ENCODE results near the gene MTAP.

DNA sequence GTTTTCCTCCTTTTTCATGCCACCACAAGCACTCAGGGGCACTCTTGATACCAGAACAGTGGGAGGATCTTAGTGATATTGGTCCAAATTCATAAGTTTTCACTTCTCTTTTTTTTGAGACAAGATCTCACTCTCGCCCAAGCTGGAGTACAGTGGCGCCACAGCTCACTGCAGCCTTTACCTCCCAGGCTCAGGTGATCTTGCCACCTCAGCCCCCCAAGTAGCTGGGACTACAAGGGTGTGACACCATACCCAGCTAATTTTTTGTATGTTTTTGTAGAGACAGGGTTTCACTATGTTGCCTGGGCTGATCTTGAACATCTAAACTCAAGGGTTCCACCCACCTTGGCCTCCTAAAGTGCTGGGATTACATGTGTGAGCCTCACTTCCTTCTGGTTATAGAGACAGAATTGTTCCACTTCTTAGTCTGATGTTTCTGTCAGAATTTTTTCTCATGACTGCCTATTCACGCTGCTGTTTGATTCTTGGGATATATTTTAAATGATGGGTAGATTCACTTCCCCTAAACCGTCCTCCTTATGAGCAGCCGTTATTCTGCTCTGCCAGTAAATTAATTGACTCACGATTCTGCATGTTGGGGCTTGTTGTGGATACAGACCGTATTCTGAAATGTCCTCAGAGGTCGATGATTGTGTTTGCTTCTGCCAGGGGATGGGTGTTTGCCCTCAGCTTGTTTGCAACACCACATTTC, 30.8 kb downstream of the MTAP start:
- TF ChIP-seq, protein P1, sequence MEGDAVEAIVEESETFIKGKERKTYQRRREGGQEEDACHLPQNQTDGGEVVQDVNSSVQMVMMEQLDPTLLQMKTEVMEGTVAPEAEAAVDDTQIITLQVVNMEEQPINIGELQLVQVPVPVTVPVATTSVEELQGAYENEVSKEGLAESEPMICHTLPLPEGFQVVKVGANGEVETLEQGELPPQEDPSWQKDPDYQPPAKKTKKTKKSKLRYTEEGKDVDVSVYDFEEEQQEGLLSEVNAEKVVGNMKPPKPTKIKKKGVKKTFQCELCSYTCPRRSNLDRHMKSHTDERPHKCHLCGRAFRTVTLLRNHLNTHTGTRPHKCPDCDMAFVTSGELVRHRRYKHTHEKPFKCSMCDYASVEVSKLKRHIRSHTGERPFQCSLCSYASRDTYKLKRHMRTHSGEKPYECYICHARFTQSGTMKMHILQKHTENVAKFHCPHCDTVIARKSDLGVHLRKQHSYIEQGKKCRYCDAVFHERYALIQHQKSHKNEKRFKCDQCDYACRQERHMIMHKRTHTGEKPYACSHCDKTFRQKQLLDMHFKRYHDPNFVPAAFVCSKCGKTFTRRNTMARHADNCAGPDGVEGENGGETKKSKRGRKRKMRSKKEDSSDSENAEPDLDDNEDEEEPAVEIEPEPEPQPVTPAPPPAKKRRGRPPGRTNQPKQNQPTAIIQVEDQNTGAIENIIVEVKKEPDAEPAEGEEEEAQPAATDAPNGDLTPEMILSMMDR (IDR thresholded peaks at IDR 0.05; ENCODE audit: low read length) = no peak
- no peak for TF ChIP-seq EZH2 (optimal IDR thresholded peaks at IDR 0.05; ENCODE audit: low read depth, low read length)
- no peak for TF ChIP-seq EZH2phosphoT487 (IDR thresholded peaks at IDR 0.05; ENCODE audit: low read length)

Data from MM.1S (cell line).